Prostate gland (tissue), 2 donors: ENCODE results near the gene MLLT10. TPM values are rescaled to one million over a fixed set of nuclear protein-coding genes. Genes with fewer than 3 reads are reported as not detected.

ENCODE experiments used
- DNase-seq: peaks from one replicate; pipeline ENCODE4 v3.0.0-alpha.2; 2019; ENCODE audit warnings: low spot score
- H3K27ac ChIP-seq, 2 donors: fragments of 200-600 bp; sonication (generic); 2 replicates each; pipeline ENCODE4 v1.5.1; 2017 to 2019
- H3K27me3 ChIP-seq: fragments of 200-600 bp; sonication (generic); replicated peaks from 2 replicates; pipeline ENCODE4 v1.5.1; 2019; ENCODE audit not compliant: insufficient read depth
- H3K36me3 ChIP-seq, 2 donors: fragments of 200-600 bp; sonication (generic); 1 replicate in 1 of 2; 2 replicates in 1 of 2; pipeline versions ENCODE4 v1.5.1 to v1.8.1; 2017 to 2019
- H3K4me1 ChIP-seq: fragments of 200-600 bp; sonication (generic); replicated peaks from 2 replicates; pipeline ENCODE4 v1.5.1; 2019
- H3K4me3 ChIP-seq, 2 donors: fragments of 200-600 bp; sonication (generic); 2 replicates each; pipeline ENCODE4 v1.5.1; 2017 to 2019
- H3K9me3 ChIP-seq: fragments of 200-600 bp; sonication (generic); 2 replicates; pipeline ENCODE4 v1.5.1; 2017
- POLR2A ChIP-seq: fragments of 450-650 bp; IDR thresholded peaks from one replicate; pipeline ENCODE4 v1.6.1; 2016; ENCODE audit warnings: antibody characterized with exemption, mild to moderate bottlenecking
- POLR2AphosphoS5 ChIP-seq: sonication (generic); formaldehyde crosslinking; IDR thresholded peaks from one replicate; pipeline ENCODE4 v1.6.1; 2017; ENCODE audit warnings: antibody characterized with exemption
- WGBS: methylation state at CpG from one replicate; pipeline ENCODE4 v1.1.5; 2018; 5-methylcytosine and 5-hydroxymethylcytosine counted together
- intact Hi-C: fragments of 100-400 bp; cut with DNase I; formaldehyde crosslinking; loops from one replicate; pipeline ENCODE4 v1.14.2; 2022
- total RNA-seq, 2 donors: library from RNA; depleted of rRNA; stranded (reverse); fragments of >200 nt; gene quantifications; one replicate each; pipeline ENCODE4 v1.1.0, GENCODE V29; 2016
- TF ChIP-seq, protein P1 (sequence below), 4 experiments: fragments of 200-600 bp in 2 of 4; fragments of 450-650 bp in 2 of 4; sonication (generic) in 2 of 4; IDR thresholded peaks; 1 replicate in 3 of 4; 2 replicates in 1 of 4; pipeline ENCODE4 v1.5.1; 2016 to 2019; ENCODE audit warnings: antibody characterized with exemption in 4 of 4, mild to moderate bottlenecking in 2 of 4, moderate library complexity in 2 of 4

MLLT10 gene
- total RNA-seq, 2 donors from 2014 or later, result 31.2 to 68.3 TPM

DNA sequence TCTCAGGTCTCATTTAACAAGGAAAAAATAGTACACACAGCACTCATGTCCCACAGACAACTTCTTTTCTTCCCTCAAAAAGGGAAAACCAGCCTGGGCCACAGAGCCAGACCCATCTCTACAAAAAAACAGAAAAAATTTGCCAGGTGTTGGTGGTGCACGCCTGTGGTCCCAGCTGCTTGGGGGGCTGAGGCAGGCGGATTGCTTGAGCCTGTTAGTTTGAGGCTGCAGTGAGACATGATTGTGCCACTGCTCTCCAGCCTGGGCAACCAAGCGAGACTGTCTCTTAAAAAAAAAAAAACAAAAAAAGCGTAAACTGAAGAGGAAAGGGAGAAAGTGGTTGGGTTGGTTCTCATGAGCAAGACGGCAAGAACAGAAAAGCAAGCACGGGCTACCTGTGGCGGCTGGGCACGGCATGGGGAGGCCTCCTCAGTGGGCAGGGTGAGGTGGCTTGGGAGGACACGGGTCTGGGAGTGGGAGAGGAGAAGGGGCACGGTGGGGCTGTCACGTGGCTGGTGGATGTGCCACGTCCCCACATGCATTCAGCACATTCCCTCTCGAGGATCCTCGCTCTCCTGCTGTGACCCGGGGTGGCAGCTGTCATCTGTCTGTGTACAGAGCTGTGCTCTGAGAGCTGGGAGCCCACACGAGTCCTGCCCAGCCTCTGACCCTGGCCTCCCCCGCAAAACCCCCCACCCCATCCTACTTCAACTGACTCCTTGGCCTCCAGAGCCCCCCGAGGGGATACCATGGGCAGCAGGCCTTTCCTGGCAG, 219.7 kb downstream of the MLLT10 start:
- H3K27ac ChIP-seq, result no peak overlapping the region
- intact Hi-C loops, result no loop called here
- no peak for DNase-seq
- H3K4me1 ChIP-seq, result no peaks in the 10 kb centered on the region
- H3K27me3 ChIP-seq, result no peaks in the 10 kb centered on the region
- TF ChIP-seq, protein P1, sequence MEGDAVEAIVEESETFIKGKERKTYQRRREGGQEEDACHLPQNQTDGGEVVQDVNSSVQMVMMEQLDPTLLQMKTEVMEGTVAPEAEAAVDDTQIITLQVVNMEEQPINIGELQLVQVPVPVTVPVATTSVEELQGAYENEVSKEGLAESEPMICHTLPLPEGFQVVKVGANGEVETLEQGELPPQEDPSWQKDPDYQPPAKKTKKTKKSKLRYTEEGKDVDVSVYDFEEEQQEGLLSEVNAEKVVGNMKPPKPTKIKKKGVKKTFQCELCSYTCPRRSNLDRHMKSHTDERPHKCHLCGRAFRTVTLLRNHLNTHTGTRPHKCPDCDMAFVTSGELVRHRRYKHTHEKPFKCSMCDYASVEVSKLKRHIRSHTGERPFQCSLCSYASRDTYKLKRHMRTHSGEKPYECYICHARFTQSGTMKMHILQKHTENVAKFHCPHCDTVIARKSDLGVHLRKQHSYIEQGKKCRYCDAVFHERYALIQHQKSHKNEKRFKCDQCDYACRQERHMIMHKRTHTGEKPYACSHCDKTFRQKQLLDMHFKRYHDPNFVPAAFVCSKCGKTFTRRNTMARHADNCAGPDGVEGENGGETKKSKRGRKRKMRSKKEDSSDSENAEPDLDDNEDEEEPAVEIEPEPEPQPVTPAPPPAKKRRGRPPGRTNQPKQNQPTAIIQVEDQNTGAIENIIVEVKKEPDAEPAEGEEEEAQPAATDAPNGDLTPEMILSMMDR (IDR thresholded peaks at IDR 0.05), result no peak
- no peak for TF ChIP-seq POLR2AphosphoS5
- no peak for TF ChIP-seq POLR2A
- H3K36me3 ChIP-seq, result no peaks in the 10 kb centered on the region
- H3K9me3 ChIP-seq, result no peaks in the 10 kb centered on the region
- no peak overlapping the region for H3K4me3 ChIP-seq
- WGBS, result 79% methylated on average over 18 of the region's 18 CpGs

DNA sequence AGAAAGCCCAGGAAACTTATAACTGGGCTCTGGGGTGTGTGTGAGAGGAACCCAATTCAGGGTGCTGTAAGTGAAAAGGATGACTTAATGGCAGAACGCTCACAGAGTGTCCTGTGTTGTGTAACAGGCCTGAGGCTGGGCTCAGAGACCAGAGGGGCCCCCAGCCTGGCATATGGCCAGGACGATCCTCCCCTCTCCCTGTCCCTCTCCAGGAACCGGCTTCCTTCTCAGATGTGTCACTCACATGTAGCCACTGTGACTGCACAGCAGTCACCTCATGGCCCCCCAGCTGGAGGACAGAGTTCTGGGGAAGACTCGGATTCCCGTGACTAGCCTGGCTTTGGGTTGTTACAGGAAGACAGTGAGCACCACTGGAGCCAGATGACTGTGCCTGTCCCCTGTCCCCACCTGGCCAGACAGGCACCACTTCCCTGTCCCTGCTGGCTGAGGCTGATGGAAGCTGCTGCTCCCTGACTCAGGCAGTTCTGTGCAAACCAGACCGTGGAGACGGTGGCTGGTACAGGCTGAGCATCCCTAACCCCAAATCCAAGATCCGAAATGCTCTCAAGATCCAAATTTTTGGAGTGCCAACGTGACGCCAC, 220.5 kb downstream of the MLLT10 start:
- 83% methylated on average over 10 of the region's 10 CpGs for WGBS
- H3K9me3 ChIP-seq, result no peaks in the 10 kb centered on the region
- DNase-seq, result no peak
- no peaks in the 10 kb centered on the region for H3K4me1 ChIP-seq
- H3K4me3 ChIP-seq, result no peak overlapping the region
- H3K36me3 ChIP-seq, result no peaks in the 10 kb centered on the region
- no peaks in the 10 kb centered on the region for H3K27me3 ChIP-seq
- no peak overlapping the region for H3K27ac ChIP-seq
- no peak for TF ChIP-seq POLR2AphosphoS5
- TF ChIP-seq, protein P1 (IDR thresholded peaks at IDR 0.05), result no peak
- no peak for TF ChIP-seq POLR2A
- intact Hi-C loops, result no loop called here

DNA sequence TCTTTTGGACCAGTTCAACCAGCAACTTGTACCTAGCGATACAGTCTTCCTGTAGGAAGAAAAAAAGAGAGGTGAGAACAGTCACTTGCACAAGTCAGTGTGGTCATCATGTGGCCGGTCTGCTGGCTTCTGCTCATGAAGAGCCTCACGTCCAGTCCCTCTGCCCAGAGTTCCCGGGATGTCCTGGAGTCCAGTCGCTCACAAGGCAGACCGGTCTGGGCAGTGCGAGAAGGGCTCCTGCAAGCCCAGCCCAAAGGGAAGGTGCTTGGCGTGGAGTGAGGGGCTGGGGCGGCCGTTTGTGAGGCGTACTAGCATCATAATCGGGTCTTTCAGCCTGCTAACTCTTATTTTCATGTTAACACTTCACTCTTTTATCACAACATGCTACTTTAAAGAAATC, 222.7 kb downstream of the MLLT10 start:
- H3K9me3 ChIP-seq, result no peaks in the 10 kb centered on the region
- no peaks in the 10 kb centered on the region for H3K27me3 ChIP-seq
- H3K4me1 ChIP-seq, result no peaks in the 10 kb centered on the region
- H3K4me3 ChIP-seq, result no peak overlapping the region
- intact Hi-C loops, result no loop called here
- 87% methylated on average over 12 of the region's 12 CpGs for WGBS
- no peak overlapping the region for H3K27ac ChIP-seq
- no peak for DNase-seq
- TF ChIP-seq POLR2AphosphoS5 (no peak), POLR2A (no peak)
- TF ChIP-seq, protein P1 (IDR thresholded peaks at IDR 0.05), result no peak
- H3K36me3 ChIP-seq, result no peaks in the 10 kb centered on the region

DNA sequence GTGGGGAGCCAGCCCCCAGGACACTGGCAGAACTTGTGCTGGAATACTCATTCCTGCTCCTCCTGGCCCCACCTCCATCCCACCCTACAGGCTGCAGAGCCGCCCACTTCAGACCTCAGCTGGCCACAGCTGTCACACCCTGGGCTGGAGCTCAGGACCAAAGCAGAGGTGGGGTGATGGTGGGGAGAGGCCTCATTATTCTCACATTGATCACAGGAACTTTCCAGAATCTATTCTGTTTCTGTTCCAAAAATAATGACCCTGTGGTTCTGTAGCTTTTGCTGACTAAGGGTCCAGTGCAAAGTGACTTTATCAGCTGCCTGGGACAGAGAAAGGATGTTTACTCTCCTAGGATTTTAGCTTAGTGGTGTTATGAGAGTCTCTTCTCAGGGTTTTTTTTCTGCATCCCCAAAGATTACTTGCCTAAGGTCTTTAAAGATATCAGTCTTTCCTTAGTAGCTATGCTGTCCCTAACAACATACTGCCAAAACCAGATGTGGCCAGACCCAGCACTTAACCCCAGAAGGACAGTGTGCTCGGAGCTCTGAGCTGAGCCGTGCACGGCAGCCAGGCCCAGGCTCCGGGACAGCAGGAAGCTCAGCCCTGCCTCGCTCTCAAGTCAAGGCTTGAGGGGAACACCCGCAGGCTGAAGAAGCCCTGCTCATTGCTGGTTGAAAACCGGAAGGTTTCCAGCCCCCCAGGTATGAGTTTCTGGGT, 223.3 kb downstream of the MLLT10 start:
- no peaks in the 10 kb centered on the region for H3K9me3 ChIP-seq
- TF ChIP-seq POLR2AphosphoS5, result no peak
- no peak for TF ChIP-seq POLR2A
- TF ChIP-seq, protein P1 (IDR thresholded peaks at IDR 0.05), result no peak
- H3K4me3 ChIP-seq, result no peak overlapping the region
- 56% methylated on average over 8 of the region's 8 CpGs for WGBS
- no peak overlapping the region for H3K27ac ChIP-seq
- H3K36me3 ChIP-seq, result no peaks in the 10 kb centered on the region
- H3K4me1 ChIP-seq, result no peaks in the 10 kb centered on the region
- intact Hi-C loops, result no loop called here
- H3K27me3 ChIP-seq, result no peaks in the 10 kb centered on the region
- DNase-seq, result no peak
